CD4-positive, alpha-beta memory T cell (primary cell): ENCODE measurements around the gene SCGB1A1. TPM values are rescaled to one million over a fixed set of nuclear protein-coding genes. Genes with fewer than 3 reads are reported as not detected.
A peak's percentile ranks its signal among the peaks of the same experiment; 100 is the strongest.

Source experiments
- CTCF ChIA-PET: fragments of 350-600 bp; sonication (Branson Sonifier 250); formaldehyde crosslinking; loops from one replicate; lab custom pipeline; 2021; ENCODE audit warnings: inconsistent platforms; ENCODE audit not compliant: partially characterized antibody; lab: Charles Lee
- POLR2A ChIA-PET: fragments of 350-600 bp; sonication (Branson Sonifier 250); formaldehyde crosslinking; loops from one replicate; lab custom pipeline; 2021; ENCODE audit not compliant: partially characterized antibody; lab: Charles Lee
- DNase-seq, 5 donors: peaks; one replicate each; pipeline versions ENCODE4 v3.0.0 to v3.0.0-alpha.2; 2020 to 2022; ENCODE audit warnings: mixed read lengths in 1 of 5
- H3K27ac ChIP-seq: one replicate; pipeline ENCODE4 v1.7.0; 2013; ENCODE audit warnings: low read depth, low read length
- H3K27me3 ChIP-seq: 2 replicates; pipeline ENCODE4 v1.7.0; 2013; ENCODE audit warnings: mild to moderate bottlenecking, low read length, moderate library complexity; ENCODE audit not compliant: insufficient read depth
- H3K36me3 ChIP-seq: 2 replicates; pipeline ENCODE4 v1.7.0; 2013; ENCODE audit warnings: mild to moderate bottlenecking, low read length, moderate library complexity; ENCODE audit not compliant: insufficient read depth
- H3K4me1 ChIP-seq: 2 replicates; pipeline ENCODE4 v1.7.0; 2013; ENCODE audit warnings: mild to moderate bottlenecking, low read length, moderate library complexity; ENCODE audit not compliant: insufficient read depth
- H3K4me3 ChIP-seq, 2 donors: one replicate each; pipeline ENCODE4 v1.7.0; 2013; ENCODE audit warnings: low read length in 2 of 2, mild to moderate bottlenecking in 1 of 2
- H3K9me3 ChIP-seq, 2 donors: one replicate each; pipeline ENCODE4 v1.7.0; 2013; ENCODE audit warnings: low read length in 2 of 2, control low read depth in 1 of 2; ENCODE audit not compliant: control insufficient read depth in 1 of 2
- H3K27ac Mint-ChIP-seq, 7 donors: one replicate each; pipeline ENCODE4 v1.8.0; 2020 to 2021; ENCODE audit warnings: mixed read lengths in 7 of 7, mild to moderate bottlenecking in 6 of 7, inconsistent platforms in 3 of 7, moderate library complexity in 3 of 7
- H3K27me3 Mint-ChIP-seq, 2 donors: one replicate each; pipeline ENCODE4 v1.8.0; 2020 to 2021; ENCODE audit warnings: mixed read lengths in 2 of 2
- H3K36me3 Mint-ChIP-seq, 2 donors: one replicate each; pipeline ENCODE4 v1.8.0; 2020 to 2021; ENCODE audit warnings: mixed read lengths in 2 of 2, inconsistent platforms in 1 of 2, mild to moderate bottlenecking in 1 of 2
- H3K4me1 Mint-ChIP-seq, 4 donors: one replicate each; pipeline ENCODE4 v1.8.0; 2020 to 2021; ENCODE audit warnings: mixed read lengths in 4 of 4, mild to moderate bottlenecking in 1 of 4
- H3K4me3 Mint-ChIP-seq, 8 donors: one replicate each; pipeline ENCODE4 v1.8.0; 2020 to 2021; ENCODE audit warnings: mixed read lengths in 8 of 8, mild to moderate bottlenecking in 7 of 8, moderate library complexity in 6 of 8, inconsistent platforms in 3 of 8
- H3K9me3 Mint-ChIP-seq, 8 donors: one replicate each; pipeline ENCODE4 v1.8.0; 2020 to 2021; ENCODE audit warnings: mixed read lengths in 8 of 8, mild to moderate bottlenecking in 5 of 8, inconsistent platforms in 3 of 8, moderate library complexity in 1 of 8
- intact Hi-C: fragments of 100-400 bp; cut with micrococcal nuclease; formaldehyde crosslinking; loops from one replicate; pipeline ENCODE4 v1.15.1; 2023
- polyA plus RNA-seq, 2 donors: library from polyadenylated mRNA; unstranded; fragments of 300-500 nt; fragmentation: Illumina TruSeq; gene quantifications; one replicate each; pipeline ENCODE4 v1.2.3, GENCODE V29; 2021
- total RNA-seq, 2 experiments: library from RNA; stranded (reverse); gene quantifications; one replicate each; pipeline ENCODE4 v1.2.3, GENCODE V29; 2021

The SCGB1A1 gene
- total and polyA plus RNA-seq, 4 experiments from 2014 or later: not detected

DNA sequence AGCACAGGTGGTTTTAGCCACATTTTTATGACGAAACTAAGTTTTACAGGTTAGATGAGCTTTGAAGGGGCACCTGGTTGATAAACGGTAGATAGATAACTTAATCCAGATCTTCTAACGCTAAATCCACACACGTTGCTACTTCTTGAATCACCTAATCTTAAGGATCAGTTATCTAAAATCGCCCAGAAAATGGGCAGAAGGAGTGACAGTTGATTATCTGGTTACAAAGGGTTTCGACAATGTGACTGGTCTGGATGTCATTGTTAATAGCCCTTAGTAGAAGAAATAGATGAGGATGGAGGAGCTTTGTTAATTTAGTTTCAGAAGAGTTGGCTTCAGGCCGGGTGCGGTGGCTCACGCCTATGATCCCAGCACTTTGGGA is 43.7 kb downstream of the SCGB1A1 start:
- H3K27me3 ChIP-seq: no peaks in the 10 kb centered on the region
- Mint-ChIP-seq H3K27ac (no peak overlapping the region), H3K9me3 (no peaks in the 10 kb centered on the region), H3K4me3 (no peak overlapping the region), H3K27me3 (no peaks in the 10 kb centered on the region), H3K4me1 (peaks cover 0 to 4% (median 3%) of the 10 kb centered on the region in 4 donors), H3K36me3 (no peaks in the 10 kb centered on the region)
- ChIA-PET CTCF (interaction anchor here (1.2 kb wide), 1 partner anchor 14 kb away, joined by 3 read pairs; no protein-coding TSS in a partner anchor), POLR2A (interaction anchor here (0.7 kb wide), 1 partner anchor 61 kb away, joined by 3 read pairs; no protein-coding TSS in a partner anchor)
- no peak overlapping the region for H3K27ac ChIP-seq
- no peak for DNase-seq
- no peaks in the 10 kb centered on the region for H3K9me3 ChIP-seq
- intact Hi-C loops: no loop called here
- no peaks in the 10 kb centered on the region for H3K4me1 ChIP-seq
- H3K4me3 ChIP-seq: no peak overlapping the region
- no peaks in the 10 kb centered on the region for H3K36me3 ChIP-seq

DNA sequence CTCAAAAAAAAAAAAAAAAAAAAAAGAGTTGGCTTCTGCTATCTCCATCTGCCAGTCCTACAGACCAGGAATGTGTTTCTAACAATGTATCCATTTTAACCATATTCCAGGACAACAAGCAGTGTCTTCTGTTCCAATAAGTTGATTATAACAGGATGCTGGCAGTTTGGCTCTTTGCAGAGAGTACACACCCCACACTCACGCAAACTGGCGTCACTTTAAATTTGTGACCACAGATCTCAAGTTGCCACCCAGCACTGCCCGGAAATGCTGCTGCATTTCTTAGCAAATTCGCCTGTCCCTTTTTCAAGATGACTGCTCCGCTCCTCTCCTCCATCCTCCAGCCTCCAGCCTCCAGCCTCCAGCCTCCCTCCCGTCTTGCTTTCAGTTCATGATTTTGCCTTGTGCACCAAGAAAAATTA is 44.3 kb downstream of the SCGB1A1 start:
- Histone ChIP-seq H3K4me3 (no peak overlapping the region), H3K27me3 (no peaks in the 10 kb centered on the region), H3K9me3 (no peaks in the 10 kb centered on the region), H3K4me1 (no peaks in the 10 kb centered on the region), H3K36me3 (no peaks in the 10 kb centered on the region), H3K27ac (no peak overlapping the region)
- Mint-ChIP-seq H3K36me3 (no peaks in the 10 kb centered on the region), H3K4me3 (no peak overlapping the region), H3K27me3 (no peaks in the 10 kb centered on the region), H3K27ac (peak overlapping the region in 1 of 7 donors; percentile 18), H3K4me1 (peaks cover 0 to 4% (median 4%) of the 10 kb centered on the region in 4 donors), H3K9me3 (no peaks in the 10 kb centered on the region)
- POLR2A ChIA-PET: interaction anchor here (0.7 kb wide), 1 partner anchor 61 kb away, joined by 3 read pairs; no protein-coding TSS in a partner anchor
- intact Hi-C loops: no loop called here
- no peak for DNase-seq
- CTCF ChIA-PET: interaction anchor here (1.2 kb wide), 1 partner anchor 13 kb away, joined by 3 read pairs; no protein-coding TSS in a partner anchor

DNA sequence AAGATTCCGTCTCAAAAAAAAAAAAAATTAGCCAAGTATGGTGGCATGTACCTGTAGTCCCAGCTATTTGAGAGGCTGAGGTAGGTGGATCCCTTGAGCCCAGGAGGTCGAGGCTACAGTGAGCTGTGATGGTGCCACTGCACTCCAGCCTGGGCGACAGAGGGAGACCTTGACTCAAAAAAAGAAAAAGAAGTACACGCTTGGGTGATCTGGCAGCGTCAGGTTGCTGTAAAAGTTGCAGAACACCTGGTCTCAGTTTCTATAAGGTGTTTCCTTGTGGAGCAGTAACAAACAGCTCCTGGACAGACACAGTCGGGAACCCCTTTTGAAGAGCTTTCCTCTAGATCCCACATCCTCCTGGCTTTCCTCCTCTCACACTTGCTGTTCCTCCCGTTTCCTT is 45.8 kb downstream of the SCGB1A1 start:
- H3K4me3 Mint-ChIP-seq: peak overlapping the region in 1 of 8 donors; percentile 48
- no peaks in the 10 kb centered on the region for H3K36me3 Mint-ChIP-seq
- H3K27ac Mint-ChIP-seq: no peak overlapping the region
- no peaks in the 10 kb centered on the region for H3K9me3 Mint-ChIP-seq
- no peaks in the 10 kb centered on the region for H3K36me3 ChIP-seq
- H3K9me3 ChIP-seq: no peaks in the 10 kb centered on the region
- no peak overlapping the region for H3K27ac ChIP-seq
- no peaks in the 10 kb centered on the region for H3K27me3 ChIP-seq
- intact Hi-C loops: no loop called here
- no peaks in the 10 kb centered on the region for H3K4me1 ChIP-seq
- ChIA-PET CTCF (no interaction called here), POLR2A (no interaction called here)
- H3K4me1 Mint-ChIP-seq: peaks cover 0 to 4% (median 4%) of the 10 kb centered on the region in 4 donors
- DNase-seq: no peak
- no peak overlapping the region for H3K4me3 ChIP-seq
- H3K27me3 Mint-ChIP-seq: no peaks in the 10 kb centered on the region

DNA sequence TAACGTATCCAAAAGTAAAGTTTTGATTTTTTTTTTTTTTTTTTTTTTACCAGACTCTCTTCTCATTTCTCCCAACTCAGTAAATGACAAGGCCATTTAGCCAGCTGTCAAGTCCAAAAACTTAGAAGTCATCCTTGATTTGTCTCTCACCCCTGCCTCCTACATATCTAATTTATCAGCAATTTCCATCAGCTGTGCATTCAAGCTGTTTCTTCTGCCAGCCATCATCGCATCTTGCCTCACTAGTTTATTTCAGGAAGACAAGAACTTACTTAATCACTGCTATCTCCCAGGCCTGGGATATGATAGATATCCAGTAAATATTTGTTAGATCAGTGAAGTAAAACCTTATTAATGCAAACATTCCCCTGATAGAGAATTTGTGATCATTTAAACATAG is 47.6 kb downstream of the SCGB1A1 start:
- Histone ChIP-seq H3K4me1 (no peaks in the 10 kb centered on the region), H3K9me3 (no peaks in the 10 kb centered on the region), H3K27me3 (no peaks in the 10 kb centered on the region), H3K4me3 (no peak overlapping the region), H3K36me3 (no peaks in the 10 kb centered on the region), H3K27ac (no peak overlapping the region)
- Mint-ChIP-seq H3K27me3 (no peaks in the 10 kb centered on the region), H3K27ac (no peak overlapping the region), H3K9me3 (no peaks in the 10 kb centered on the region), H3K4me3 (no peak overlapping the region), H3K36me3 (no peaks in the 10 kb centered on the region), H3K4me1 (peaks cover 0 to 4% (median 4%) of the 10 kb centered on the region in 4 donors)
- intact Hi-C loops: no loop called here
- CTCF ChIA-PET: interaction anchor here (1.0 kb wide), 1 partner anchor 14 kb away, joined by 3 read pairs; no protein-coding TSS in a partner anchor
- POLR2A ChIA-PET: no interaction called here
- no peak for DNase-seq

DNA sequence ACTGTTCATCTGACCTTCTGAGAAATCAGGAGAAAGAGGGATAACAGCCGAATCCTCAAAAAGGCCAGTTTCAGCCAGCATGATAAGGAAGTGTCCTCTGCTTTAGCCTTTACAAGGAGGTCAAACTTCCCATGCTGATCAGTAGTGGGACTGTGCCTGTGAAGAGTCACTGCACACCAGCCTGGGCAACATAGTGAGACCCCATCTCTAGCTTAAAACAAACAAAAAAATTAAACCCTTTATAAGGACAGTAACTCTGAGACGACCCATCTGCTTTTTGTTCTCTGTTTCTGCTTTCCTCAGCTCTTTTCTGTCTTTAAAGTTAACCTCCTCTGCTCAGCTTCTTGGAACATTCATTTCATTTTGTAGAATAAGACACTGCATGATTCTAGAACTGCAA is 49.7 kb downstream of the SCGB1A1 start:
- H3K4me1 Mint-ChIP-seq: peaks cover 0 to 2% (median under 1%) of the 10 kb centered on the region in 4 donors
- Histone ChIP-seq H3K27ac (no peak overlapping the region), H3K36me3 (no peaks in the 10 kb centered on the region), H3K4me1 (no peaks in the 10 kb centered on the region), H3K4me3 (no peak overlapping the region), H3K27me3 (no peaks in the 10 kb centered on the region), H3K9me3 (no peaks in the 10 kb centered on the region)
- no peaks in the 10 kb centered on the region for H3K36me3 Mint-ChIP-seq
- no peak overlapping the region for H3K27ac Mint-ChIP-seq
- no peak overlapping the region for H3K4me3 Mint-ChIP-seq
- CTCF ChIA-PET: interaction anchor here (1.0 to 1.3 kb wide), 2 partner anchors 44 to 90 kb away, joined by 3 read pairs; no protein-coding TSS in a partner anchor
- peaks cover 0 to under 1% (median 0%) of the 10 kb centered on the region in 8 donors for H3K9me3 Mint-ChIP-seq
- intact Hi-C loops: no loop called here
- POLR2A ChIA-PET: no interaction called here
- no peak for DNase-seq
- no peaks in the 10 kb centered on the region for H3K27me3 Mint-ChIP-seq

DNA sequence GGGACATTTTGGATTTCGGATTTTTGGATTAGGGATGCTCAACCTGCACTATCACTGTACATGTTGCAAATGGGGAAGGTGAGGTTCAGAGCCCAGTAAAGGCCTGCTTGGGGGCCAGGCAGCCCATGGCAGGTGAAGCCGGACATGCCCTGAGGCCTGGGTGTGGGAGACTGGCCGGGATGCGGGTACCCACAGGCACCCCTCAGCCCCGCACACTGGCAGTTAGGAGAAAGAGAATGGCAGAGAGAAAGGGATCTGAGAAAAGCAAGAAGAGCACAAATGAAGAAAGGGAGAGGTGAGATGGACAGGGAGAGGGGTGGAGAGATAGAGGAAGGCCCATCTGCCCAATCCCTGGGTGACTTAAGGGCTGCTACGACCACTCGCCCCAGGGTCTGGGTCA is 52.8 kb downstream of the SCGB1A1 start:
- DNase-seq: no peak
- Mint-ChIP-seq H3K4me1 (peaks cover 0 to 2% (median 0%) of the 10 kb centered on the region in 4 donors), H3K4me3 (no peak overlapping the region), H3K9me3 (peaks cover 0 to 2% (median 0%) of the 10 kb centered on the region in 8 donors), H3K27ac (no peak overlapping the region), H3K36me3 (no peaks in the 10 kb centered on the region), H3K27me3 (no peaks in the 10 kb centered on the region)
- intact Hi-C loops: no loop called here
- no peak overlapping the region for H3K27ac ChIP-seq
- no peak overlapping the region for H3K4me3 ChIP-seq
- H3K36me3 ChIP-seq: no peaks in the 10 kb centered on the region
- no peaks in the 10 kb centered on the region for H3K9me3 ChIP-seq
- ChIA-PET POLR2A (no interaction called here), CTCF (no interaction called here)
- H3K27me3 ChIP-seq: no peaks in the 10 kb centered on the region
- H3K4me1 ChIP-seq: no peaks in the 10 kb centered on the region

DNA sequence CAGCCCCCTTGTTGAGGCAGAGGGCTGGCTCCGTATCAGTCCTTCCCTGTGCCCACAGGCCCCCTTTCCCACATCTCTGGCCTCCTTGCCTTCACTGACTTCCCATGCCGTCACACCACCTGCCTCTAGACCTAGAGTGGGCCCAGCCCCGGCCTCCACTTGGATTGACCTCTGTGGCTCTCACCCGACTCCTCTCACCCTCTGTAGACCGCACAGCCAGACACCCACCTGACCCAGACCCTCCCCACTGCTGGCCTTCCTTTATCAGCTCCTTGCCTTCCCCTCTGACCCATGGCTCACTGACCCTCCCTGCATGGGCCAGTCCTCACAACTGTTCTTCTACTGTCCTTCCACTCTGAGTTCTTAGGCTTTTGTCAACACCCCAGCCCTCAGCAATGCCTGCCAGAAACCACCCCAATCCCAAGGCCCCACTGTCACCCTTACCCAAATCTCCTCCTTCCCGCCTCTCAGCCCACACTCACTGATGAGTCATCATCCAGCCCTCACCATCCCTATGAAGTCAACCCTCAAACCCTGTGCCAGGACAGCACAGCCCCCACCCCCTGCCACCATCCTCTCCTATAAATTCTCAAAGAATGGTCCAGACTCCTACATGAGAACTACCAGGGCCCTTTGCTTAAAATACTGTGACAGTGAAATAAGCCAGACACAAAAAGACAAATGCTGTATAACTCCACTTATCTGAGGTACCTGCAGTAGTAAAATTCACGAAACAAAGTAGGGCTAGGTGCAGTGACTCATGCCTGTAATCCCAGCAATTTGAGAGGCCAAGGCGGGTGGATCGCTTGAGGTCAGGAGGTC is 53.4 kb downstream of the SCGB1A1 start:
- Mint-ChIP-seq H3K4me1 (peaks cover 0 to 2% (median 0%) of the 10 kb centered on the region in 4 donors), H3K27ac (peak overlapping the region in 1 of 7 donors; percentile 55)
- intact Hi-C loops: no loop called here

More for the DNA sequence above, 53.4 kb downstream of the SCGB1A1 start:
- no peak overlapping the region for H3K27ac ChIP-seq
- H3K9me3 Mint-ChIP-seq: peaks cover 0 to 2% (median 0%) of the 10 kb centered on the region in 8 donors
- no peak overlapping the region for H3K4me3 ChIP-seq
- CTCF ChIA-PET: no interaction called here
- H3K36me3 Mint-ChIP-seq: no peaks in the 10 kb centered on the region
- H3K27me3 ChIP-seq: no peaks in the 10 kb centered on the region
- H3K4me3 Mint-ChIP-seq: no peak overlapping the region
- POLR2A ChIA-PET: no interaction called here
- H3K36me3 ChIP-seq: no peaks in the 10 kb centered on the region
- no peaks in the 10 kb centered on the region for H3K27me3 Mint-ChIP-seq
- no peaks in the 10 kb centered on the region for H3K9me3 ChIP-seq
- no peaks in the 10 kb centered on the region for H3K4me1 ChIP-seq
- no peak for DNase-seq
